Neutrophil (primary cell): ENCODE results near the gene SPACA4.
"Not testable (repeated sequence)": the region's sequence is repeated elsewhere in the genome, so short reads cannot be mapped to it uniquely, and the experiment has no call there.

ENCODE experiments used
- H3K27ac ChIP-seq: fragments of 200-600 bp; sonication (generic); 2 replicates; pipeline ENCODE4 v1.5.1; 2016; ENCODE audit warnings: mild to moderate bottlenecking, moderate library complexity
- H3K27me3 ChIP-seq: fragments of 200-600 bp; sonication (generic); 2 replicates; pipeline ENCODE4 v1.6.0; 2016; ENCODE audit warnings: mild to moderate bottlenecking
- H3K36me3 ChIP-seq: fragments of 200-600 bp; sonication (generic); 2 replicates; pipeline ENCODE4 v1.5.1; 2017
- H3K4me1 ChIP-seq, 2 experiments: fragments of 200-600 bp in 1 of 2; sonication (generic) in 1 of 2; 1 replicate in 1 of 2; 2 replicates in 1 of 2; pipeline versions ENCODE4 v1.5.1 to v1.6.1; 2013 to 2016; ENCODE audit warnings: low read depth in 1 of 2, low read length in 1 of 2, mild to moderate bottlenecking in 1 of 2, moderate library complexity in 1 of 2; ENCODE audit not compliant: control insufficient read depth in 1 of 2, insufficient read depth in 1 of 2
- H3K4me3 ChIP-seq, 2 experiments: fragments of 200-600 bp in 1 of 2; sonication (generic) in 1 of 2; 1 replicate in 1 of 2; 2 replicates in 1 of 2; pipeline ENCODE4 v1.5.1; 2013 to 2016; ENCODE audit warnings: low read depth in 1 of 2, low read length in 1 of 2, mild to moderate bottlenecking in 1 of 2, moderate library complexity in 1 of 2
- H3K9me3 ChIP-seq: fragments of 200-600 bp; sonication (generic); 2 replicates; pipeline ENCODE4 v1.5.1; 2016
- TF ChIP-seq, protein P1 (sequence below): fragments of 200-600 bp; sonication (generic); IDR thresholded peaks from 2 replicates; pipeline ENCODE4 v1.5.1; 2016; ENCODE audit warnings: antibody characterized with exemption

Gene SPACA4

DNA sequence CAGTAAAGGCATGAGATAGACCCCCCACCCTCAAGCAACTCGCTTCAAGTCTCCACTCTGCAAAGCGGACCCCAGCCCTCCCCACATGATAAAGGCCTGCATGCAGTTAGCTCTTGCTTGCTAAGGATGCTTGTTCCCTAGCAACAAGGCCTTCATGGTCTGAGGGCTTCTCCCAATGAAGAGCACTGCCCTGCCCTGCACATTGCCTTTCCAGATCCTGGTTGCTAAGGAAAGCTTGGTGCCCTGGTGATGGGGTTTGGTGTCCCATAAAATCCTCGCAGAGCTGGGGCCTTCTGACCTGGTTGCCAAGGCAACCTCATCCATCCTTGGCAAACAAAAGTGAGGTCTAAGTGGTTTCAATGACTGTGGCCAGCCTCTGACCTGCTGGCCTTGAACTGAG lies 24.7 kb downstream of the SPACA4 start:
- H3K36me3 ChIP-seq, result peaks cover 54% of the 10 kb centered on the region
- peak overlapping the region; percentile 74 for H3K27ac ChIP-seq
- no peaks in the 10 kb centered on the region for H3K9me3 ChIP-seq
- TF ChIP-seq, protein P1, sequence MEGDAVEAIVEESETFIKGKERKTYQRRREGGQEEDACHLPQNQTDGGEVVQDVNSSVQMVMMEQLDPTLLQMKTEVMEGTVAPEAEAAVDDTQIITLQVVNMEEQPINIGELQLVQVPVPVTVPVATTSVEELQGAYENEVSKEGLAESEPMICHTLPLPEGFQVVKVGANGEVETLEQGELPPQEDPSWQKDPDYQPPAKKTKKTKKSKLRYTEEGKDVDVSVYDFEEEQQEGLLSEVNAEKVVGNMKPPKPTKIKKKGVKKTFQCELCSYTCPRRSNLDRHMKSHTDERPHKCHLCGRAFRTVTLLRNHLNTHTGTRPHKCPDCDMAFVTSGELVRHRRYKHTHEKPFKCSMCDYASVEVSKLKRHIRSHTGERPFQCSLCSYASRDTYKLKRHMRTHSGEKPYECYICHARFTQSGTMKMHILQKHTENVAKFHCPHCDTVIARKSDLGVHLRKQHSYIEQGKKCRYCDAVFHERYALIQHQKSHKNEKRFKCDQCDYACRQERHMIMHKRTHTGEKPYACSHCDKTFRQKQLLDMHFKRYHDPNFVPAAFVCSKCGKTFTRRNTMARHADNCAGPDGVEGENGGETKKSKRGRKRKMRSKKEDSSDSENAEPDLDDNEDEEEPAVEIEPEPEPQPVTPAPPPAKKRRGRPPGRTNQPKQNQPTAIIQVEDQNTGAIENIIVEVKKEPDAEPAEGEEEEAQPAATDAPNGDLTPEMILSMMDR, result no peak
- H3K4me3 ChIP-seq, result no peak overlapping the region
- H3K27me3 ChIP-seq, result no peaks in the 10 kb centered on the region
- H3K4me1 ChIP-seq, result peaks cover 44 to 48% of the 10 kb centered on the region in 2 experiments

DNA sequence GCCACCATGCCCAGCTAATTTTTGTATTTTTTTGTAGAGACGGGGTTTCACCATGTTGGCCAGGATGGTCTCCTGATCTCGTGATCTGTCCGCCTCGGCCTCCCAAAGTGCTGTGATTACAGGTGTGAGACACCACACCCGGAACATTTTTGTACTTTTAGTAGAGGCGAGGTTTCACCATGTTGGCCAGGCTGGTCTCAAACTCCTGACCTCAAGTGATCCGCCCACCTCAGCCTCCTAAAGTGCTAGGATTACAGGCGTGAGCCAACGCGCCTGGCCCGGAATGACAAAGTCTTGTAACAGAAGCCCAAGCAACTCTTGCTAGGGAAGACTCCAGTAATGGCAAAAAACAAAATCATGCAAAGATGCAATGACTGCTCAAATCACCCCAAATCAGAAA lies 25.7 kb downstream of the SPACA4 start:
- peak overlapping the region; percentile 96 for H3K27ac ChIP-seq
- peaks cover 54% of the 10 kb centered on the region for H3K36me3 ChIP-seq
- not testable (repeated sequence) for H3K9me3 ChIP-seq, H3K27me3 ChIP-seq, H3K4me3 ChIP-seq
- H3K4me1 ChIP-seq, result peaks cover 54 to 59% of the 10 kb centered on the region in 2 experiments

DNA sequence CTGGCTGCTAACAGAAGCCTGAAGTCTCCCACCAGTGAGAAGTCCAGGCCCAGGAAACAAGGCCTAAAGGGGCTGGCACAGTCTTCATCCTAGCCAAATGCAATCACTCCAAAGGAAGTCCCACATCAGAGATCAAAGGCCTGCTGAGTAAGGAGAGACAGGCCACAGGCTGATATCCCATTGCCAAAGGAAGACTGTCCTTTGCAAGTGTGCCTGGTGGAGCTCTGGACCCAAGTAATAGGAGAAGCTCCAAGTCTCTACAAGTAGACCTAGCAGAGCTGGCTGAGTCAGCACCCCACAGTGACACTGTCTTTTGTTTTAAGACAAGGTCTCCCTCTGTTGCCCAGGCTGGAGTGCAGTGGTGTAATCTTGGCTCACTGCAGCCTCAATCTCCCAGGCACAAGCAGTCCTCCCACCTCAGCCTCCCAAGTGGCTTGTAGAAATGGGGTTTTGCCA lies 26.2 kb downstream of the SPACA4 start:
- H3K4me3 ChIP-seq, result no peak overlapping the region
- H3K27me3 ChIP-seq, result no peaks in the 10 kb centered on the region
- peaks cover 54% of the 10 kb centered on the region for H3K36me3 ChIP-seq
- peak overlapping the region; percentile 96 for H3K27ac ChIP-seq
- H3K9me3 ChIP-seq, result no peaks in the 10 kb centered on the region
- TF ChIP-seq, protein P1, result no peak
- peaks cover 57 to 63% of the 10 kb centered on the region in 2 experiments for H3K4me1 ChIP-seq

DNA sequence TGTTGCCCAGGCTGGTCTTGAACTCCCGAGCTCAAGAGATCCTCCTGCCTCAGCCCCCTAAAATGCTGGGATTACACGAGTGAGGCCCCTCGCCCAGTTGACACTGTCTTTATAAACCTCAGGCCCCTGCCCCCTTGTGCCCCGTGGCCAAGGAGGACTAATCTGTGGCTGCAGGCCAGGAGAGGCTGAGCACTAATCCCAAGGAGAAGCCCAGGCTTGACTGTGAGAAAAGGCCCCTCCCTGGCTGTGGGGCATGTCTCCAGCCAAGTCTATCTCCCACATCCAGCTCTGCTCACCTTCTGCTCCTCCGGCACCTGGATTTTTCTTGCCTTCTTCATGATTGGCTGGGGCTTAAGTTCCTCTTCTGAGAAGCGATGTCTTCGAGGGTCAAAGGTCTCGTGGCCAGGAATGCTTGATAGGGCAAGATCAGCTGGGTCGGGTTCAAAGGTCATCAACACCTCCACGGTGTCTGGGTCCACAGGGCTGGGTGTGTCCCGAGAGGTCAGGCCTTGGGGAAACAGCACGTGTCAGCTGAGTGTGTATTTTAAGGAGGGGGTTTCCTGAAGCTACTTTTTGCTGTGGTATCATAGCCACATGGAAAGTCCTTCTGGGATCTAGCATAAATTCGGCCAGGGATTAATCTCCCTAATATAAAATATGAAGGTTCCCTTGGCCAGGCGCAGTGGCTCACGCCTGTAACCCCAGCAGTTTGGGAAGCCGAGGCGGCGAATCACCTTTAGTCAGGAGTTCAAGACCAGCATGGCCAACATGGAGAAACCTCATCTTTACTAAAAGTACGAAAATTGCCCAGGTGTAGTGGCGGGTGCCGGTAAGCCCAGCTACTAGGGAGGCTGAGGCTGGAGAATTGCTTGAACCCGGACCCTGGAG lies 26.9 kb downstream of the SPACA4 start:
- TF ChIP-seq, protein P1, result no peak
- peaks cover 63 to 66% of the 10 kb centered on the region in 2 experiments for H3K4me1 ChIP-seq

DNA sequence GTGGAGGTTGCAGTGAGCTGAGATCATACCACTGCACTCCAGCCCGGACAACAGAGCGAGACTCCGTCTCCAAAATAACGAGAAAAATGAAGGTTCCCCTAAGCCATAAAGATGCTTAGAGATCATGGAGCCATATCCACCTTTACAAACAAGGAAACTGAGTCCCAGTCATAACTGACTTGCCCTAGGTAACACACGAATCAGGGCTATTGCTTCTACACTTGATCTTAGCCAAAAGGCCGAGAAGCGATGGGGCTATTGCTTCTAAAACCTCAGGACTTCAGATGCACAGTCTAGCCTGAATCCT lies 27.4 kb downstream of the SPACA4 start:
- TF ChIP-seq, protein P1, result no peak

More for the DNA sequence above, 26.9 kb downstream of the SPACA4 start:
- no peaks in the 10 kb centered on the region for H3K9me3 ChIP-seq
- peaks cover 50% of the 10 kb centered on the region for H3K36me3 ChIP-seq
- H3K27ac ChIP-seq, result peak overlapping the region; percentile 96
- H3K4me3 ChIP-seq, result peak overlapping the region in 1 of 2 experiments; percentile 87
- no peaks in the 10 kb centered on the region for H3K27me3 ChIP-seq

More for the DNA sequence above, 27.4 kb downstream of the SPACA4 start:
- H3K9me3 ChIP-seq, result no peaks in the 10 kb centered on the region
- H3K4me3 ChIP-seq, result peak overlapping the region; percentile 37 to 87
- peak overlapping the region; percentile 96 for H3K27ac ChIP-seq
- no peaks in the 10 kb centered on the region for H3K27me3 ChIP-seq
- H3K36me3 ChIP-seq, result peaks cover 44% of the 10 kb centered on the region
- peaks cover 69 to 72% of the 10 kb centered on the region in 2 experiments for H3K4me1 ChIP-seq
